ENCODE results near the gene GNAS. TPM values are rescaled to one million over a fixed set of nuclear protein-coding genes. Genes with fewer than 3 reads are reported as not detected.
A peak's percentile ranks its signal among the peaks of the same experiment; 100 is the strongest.

Gene GNAS
- total and polyA plus RNA-seq, 4 donors: 830 to 3,708 (median 2,206) TPM

GRCh38 chr20:58875111-58875510 lies 22.6 kb downstream of the GNAS start:
- DNase-seq (ENCODE audit: low read depth in 4 of 6, low spot score in 6 of 6): no peak
- H3K36me3 ChIP-seq (ENCODE audit: control insufficient read depth, insufficient read depth, low read length): no peaks in the 10 kb centered on the region
- WGBS (ENCODE audit: insufficient coverage): 100% methylated on average over 2 of the region's 3 CpGs

GRCh38 chr20:58875541-58876134 lies 23.1 kb downstream of the GNAS start:
- peak in 1 of 6 donors; percentile 81 for DNase-seq (ENCODE audit: low read depth in 4 of 6, low spot score in 6 of 6)
- H3K27ac ChIP-seq (ENCODE audit: low read depth, low read length): no peak overlapping the region
- no peaks in the 10 kb centered on the region for H3K9me3 ChIP-seq (ENCODE audit: control insufficient read depth, insufficient read depth, low read length)
- no peak overlapping the region for H3K4me3 ChIP-seq (ENCODE audit: low read depth, low read length)
- peaks cover 9% of the 10 kb centered on the region for H3K4me1 ChIP-seq (ENCODE audit: control insufficient read depth, insufficient read depth, low read length)
- no peaks in the 10 kb centered on the region for H3K36me3 ChIP-seq (ENCODE audit: control insufficient read depth, insufficient read depth, low read length)
- H3K27me3 ChIP-seq (ENCODE audit: control insufficient read depth, insufficient read depth, low read length): no peaks in the 10 kb centered on the region
- 74% methylated on average over 8 of the region's 12 CpGs for WGBS (ENCODE audit: insufficient coverage)

More at GRCh38 chr20:58875111-58875510, 22.6 kb downstream of the GNAS start:
- Histone ChIP-seq H3K9me3 (ENCODE audit: control insufficient read depth, insufficient read depth, low read length) (no peaks in the 10 kb centered on the region), H3K27me3 (ENCODE audit: control insufficient read depth, insufficient read depth, low read length) (no peaks in the 10 kb centered on the region), H3K27ac (ENCODE audit: low read depth, low read length) (no peak overlapping the region), H3K4me3 (ENCODE audit: low read depth, low read length) (no peak overlapping the region), H3K4me1 (ENCODE audit: control insufficient read depth, insufficient read depth, low read length) (peaks cover 14% of the 10 kb centered on the region)

- Histone ChIP-seq H3K27me3 (ENCODE audit: control insufficient read depth, insufficient read depth, low read length) (no peaks in the 10 kb centered on the region), H3K36me3 (ENCODE audit: control insufficient read depth, insufficient read depth, low read length) (no peaks in the 10 kb centered on the region), H3K9me3 (ENCODE audit: control insufficient read depth, insufficient read depth, low read length) (no peaks in the 10 kb centered on the region), H3K4me1 (ENCODE audit: control insufficient read depth, insufficient read depth, low read length) (peaks cover 9% of the 10 kb centered on the region), H3K27ac (ENCODE audit: low read depth, low read length) (no peak overlapping the region), H3K4me3 (ENCODE audit: low read depth, low read length) (no peak overlapping the region)
- no peak for DNase-seq (ENCODE audit: low read depth in 4 of 6, low spot score in 6 of 6)
- 73% methylated on average over 4 of the region's 7 CpGs for WGBS (ENCODE audit: insufficient coverage)
These were observed 23.9 kb downstream of the GNAS start for GRCh38 chr20:58876437-58876836.

- peaks cover 9% of the 10 kb centered on the region for H3K4me1 ChIP-seq (ENCODE audit: control insufficient read depth, insufficient read depth, low read length)
- DNase-seq (ENCODE audit: low read depth in 4 of 6, low spot score in 6 of 6): peak in 1 of 6 donors; percentile 53
- H3K4me3 ChIP-seq (ENCODE audit: low read depth, low read length): no peak overlapping the region
- no peaks in the 10 kb centered on the region for H3K27me3 ChIP-seq (ENCODE audit: control insufficient read depth, insufficient read depth, low read length)
- no peaks in the 10 kb centered on the region for H3K9me3 ChIP-seq (ENCODE audit: control insufficient read depth, insufficient read depth, low read length)
- 44% methylated on average over 9 of the region's 11 CpGs for WGBS (ENCODE audit: insufficient coverage)
- no peaks in the 10 kb centered on the region for H3K36me3 ChIP-seq (ENCODE audit: control insufficient read depth, insufficient read depth, low read length)
- H3K27ac ChIP-seq (ENCODE audit: low read depth, low read length): no peak overlapping the region
These were observed 24.8 kb downstream of the GNAS start for GRCh38 chr20:58877050-58877975.

GRCh38 chr20:58877976-58878360 lies 25.5 kb downstream of the GNAS start:
- Histone ChIP-seq H3K27ac (ENCODE audit: low read depth, low read length) (no peak overlapping the region), H3K9me3 (ENCODE audit: control insufficient read depth, insufficient read depth, low read length) (no peaks in the 10 kb centered on the region), H3K4me1 (ENCODE audit: control insufficient read depth, insufficient read depth, low read length) (peaks cover 9% of the 10 kb centered on the region), H3K4me3 (ENCODE audit: low read depth, low read length) (no peak overlapping the region), H3K36me3 (ENCODE audit: control insufficient read depth, insufficient read depth, low read length) (no peaks in the 10 kb centered on the region), H3K27me3 (ENCODE audit: control insufficient read depth, insufficient read depth, low read length) (no peaks in the 10 kb centered on the region)
- no peak for DNase-seq (ENCODE audit: low read depth in 4 of 6, low spot score in 6 of 6)
- WGBS (ENCODE audit: insufficient coverage): 75% methylated on average over 1 of the region's 4 CpGs

GRCh38 chr20:58878399-58878798 lies 25.9 kb downstream of the GNAS start:
- no peak for DNase-seq (ENCODE audit: low read depth in 4 of 6, low spot score in 6 of 6)
- no peaks in the 10 kb centered on the region for H3K9me3 ChIP-seq (ENCODE audit: control insufficient read depth, insufficient read depth, low read length)
- H3K27me3 ChIP-seq (ENCODE audit: control insufficient read depth, insufficient read depth, low read length): no peaks in the 10 kb centered on the region
- H3K4me1 ChIP-seq (ENCODE audit: control insufficient read depth, insufficient read depth, low read length): peaks cover 12% of the 10 kb centered on the region
- no CpG with 5 or more reads among the region's 4 CpGs for WGBS (ENCODE audit: insufficient coverage)
- no peaks in the 10 kb centered on the region for H3K36me3 ChIP-seq (ENCODE audit: control insufficient read depth, insufficient read depth, low read length)
- H3K4me3 ChIP-seq (ENCODE audit: low read depth, low read length): no peak overlapping the region
- H3K27ac ChIP-seq (ENCODE audit: low read depth, low read length): no peak overlapping the region

GRCh38 chr20:58880441-58880840 lies 27.9 kb downstream of the GNAS start:
- no peaks in the 10 kb centered on the region for H3K27me3 ChIP-seq (ENCODE audit: control insufficient read depth, insufficient read depth, low read length)
- no peak overlapping the region for H3K4me3 ChIP-seq (ENCODE audit: low read depth, low read length)
- no peak overlapping the region for H3K27ac ChIP-seq (ENCODE audit: low read depth, low read length)
- DNase-seq (ENCODE audit: low read depth in 4 of 6, low spot score in 6 of 6): no peak
- no CpG with 5 or more reads among the region's 1 CpG for WGBS (ENCODE audit: insufficient coverage)
- H3K4me1 ChIP-seq (ENCODE audit: control insufficient read depth, insufficient read depth, low read length): peaks cover 15% of the 10 kb centered on the region
- no peaks in the 10 kb centered on the region for H3K9me3 ChIP-seq (ENCODE audit: control insufficient read depth, insufficient read depth, low read length)
- no peaks in the 10 kb centered on the region for H3K36me3 ChIP-seq (ENCODE audit: control insufficient read depth, insufficient read depth, low read length)

- no peaks in the 10 kb centered on the region for H3K36me3 ChIP-seq (ENCODE audit: control insufficient read depth, insufficient read depth, low read length)
- no peak overlapping the region for H3K4me3 ChIP-seq (ENCODE audit: low read depth, low read length)
- DNase-seq (ENCODE audit: low read depth in 4 of 6, low spot score in 6 of 6): no peak
- no peak overlapping the region for H3K27ac ChIP-seq (ENCODE audit: low read depth, low read length)
- WGBS (ENCODE audit: insufficient coverage): 93% methylated on average over 6 of the region's 9 CpGs
- no peaks in the 10 kb centered on the region for H3K27me3 ChIP-seq (ENCODE audit: control insufficient read depth, insufficient read depth, low read length)
- peaks cover 15% of the 10 kb centered on the region for H3K4me1 ChIP-seq (ENCODE audit: control insufficient read depth, insufficient read depth, low read length)
- H3K9me3 ChIP-seq (ENCODE audit: control insufficient read depth, insufficient read depth, low read length): no peaks in the 10 kb centered on the region
These were observed 28.7 kb downstream of the GNAS start for GRCh38 chr20:58880994-58881752.

GRCh38 chr20:58882704-58883089 lies 30.2 kb downstream of the GNAS start:
- Histone ChIP-seq H3K27me3 (ENCODE audit: control insufficient read depth, insufficient read depth, low read length) (no peaks in the 10 kb centered on the region), H3K36me3 (ENCODE audit: control insufficient read depth, insufficient read depth, low read length) (no peaks in the 10 kb centered on the region), H3K4me3 (ENCODE audit: low read depth, low read length) (no peak overlapping the region), H3K9me3 (ENCODE audit: control insufficient read depth, insufficient read depth, low read length) (no peaks in the 10 kb centered on the region), H3K4me1 (ENCODE audit: control insufficient read depth, insufficient read depth, low read length) (peaks cover 12% of the 10 kb centered on the region), H3K27ac (ENCODE audit: low read depth, low read length) (no peak overlapping the region)
- no CpG with 5 or more reads among the region's 5 CpGs for WGBS (ENCODE audit: insufficient coverage)
- no peak for DNase-seq (ENCODE audit: low read depth in 4 of 6, low spot score in 6 of 6)
